AML-193 (cell line): ENCODE data around the gene CHP1.
"Not testable (repeated sequence)": the region's sequence is repeated elsewhere in the genome, so short reads cannot be mapped to it uniquely, and the experiment has no call there.

Experiments used
- DNase-seq, 2 experiments: peaks; one replicate each; lab custom pipeline; 2025; lab: John Stamatoyannopoulos, UW

Gene CHP1

DNA sequence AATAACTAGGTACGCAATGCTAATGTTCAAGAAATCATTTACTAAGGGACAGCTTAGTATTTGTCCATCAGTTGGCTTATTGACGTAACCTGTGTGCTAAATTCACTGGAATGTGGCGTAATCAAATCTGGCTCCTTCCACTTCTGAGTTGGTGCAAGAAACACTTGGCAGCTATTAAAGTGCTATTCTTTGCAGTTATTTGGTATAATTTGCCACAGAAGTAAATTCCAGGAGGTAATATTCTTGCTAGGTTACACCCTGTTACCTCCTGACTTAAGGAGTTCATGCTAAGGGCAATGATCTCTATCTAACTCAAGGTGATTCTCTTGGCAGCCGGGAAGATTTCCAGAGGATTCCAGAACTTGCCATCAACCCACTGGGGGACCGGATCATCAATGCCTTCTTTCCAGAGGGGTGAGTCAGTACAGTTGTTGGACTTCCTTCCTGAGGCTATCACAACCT is 25.5 kb downstream of the CHP1 start:
- DNase-seq: peak in 1 of 2 experiments; percentile 12

DNA sequence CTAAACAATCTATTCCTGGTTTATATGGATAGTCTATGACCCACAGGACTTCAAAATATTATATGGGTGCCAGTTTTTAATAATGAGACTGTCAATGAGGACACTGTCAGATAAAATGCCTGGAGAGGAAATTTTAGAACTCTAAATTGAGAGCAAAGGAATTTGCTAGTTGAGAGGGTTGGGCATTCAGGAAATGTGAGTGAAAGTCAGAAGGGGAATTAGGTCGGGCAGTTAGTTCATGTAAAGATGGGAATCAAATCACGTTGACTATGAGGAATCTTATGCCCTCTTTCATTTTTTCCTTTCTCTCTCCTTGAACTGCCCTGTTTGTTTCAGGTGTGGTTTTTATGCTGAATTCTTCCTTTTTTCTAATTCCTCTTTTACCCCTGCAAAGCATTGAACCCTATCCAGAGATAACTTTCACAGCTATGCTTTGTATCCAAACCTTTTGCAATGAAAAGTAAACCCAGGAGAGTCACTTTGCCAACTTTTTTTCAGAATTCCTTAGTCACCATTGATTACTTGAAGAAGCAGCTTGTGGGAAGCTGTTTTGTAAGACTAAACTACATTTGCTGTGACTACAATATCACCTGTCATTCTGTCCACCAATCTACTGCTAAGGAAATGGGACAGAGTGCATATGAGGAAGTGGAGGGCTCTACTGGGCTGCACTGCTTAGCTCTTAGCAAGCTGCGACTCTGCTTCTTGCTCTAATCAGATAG is 27.8 kb downstream of the CHP1 start:
- peak; percentile 45 to 65 for DNase-seq

DNA sequence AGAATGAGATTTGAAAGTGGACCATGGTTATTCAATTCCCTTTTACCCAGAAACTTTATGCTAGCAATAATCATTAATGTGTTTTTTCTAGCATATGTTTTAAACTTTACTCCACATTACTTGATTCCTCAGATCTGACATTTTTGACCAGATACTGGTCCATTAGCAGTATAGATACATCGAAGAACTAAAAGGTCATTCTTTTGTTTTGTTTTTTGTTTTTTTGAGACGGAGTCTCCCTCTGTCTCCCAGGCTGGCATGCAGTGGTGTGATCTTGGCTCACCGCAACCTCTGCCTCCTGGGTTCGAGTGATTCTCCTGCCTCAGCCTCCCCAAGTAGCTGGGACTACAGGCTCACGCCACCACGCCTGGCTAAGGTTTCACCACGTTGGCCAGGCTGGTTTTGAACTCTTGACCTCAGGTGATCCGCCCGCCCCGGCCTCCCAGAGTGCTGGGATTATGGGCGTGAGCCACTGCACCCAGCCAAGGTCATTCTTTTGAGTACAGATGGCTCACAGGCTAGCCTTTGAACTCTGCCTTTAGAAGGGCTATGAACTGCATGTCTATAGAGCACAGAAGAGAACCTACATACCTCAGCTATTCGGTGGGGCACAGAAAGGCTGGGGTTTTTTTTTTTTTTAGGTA is 28.6 kb downstream of the CHP1 start:
- DNase-seq: no peak

DNA sequence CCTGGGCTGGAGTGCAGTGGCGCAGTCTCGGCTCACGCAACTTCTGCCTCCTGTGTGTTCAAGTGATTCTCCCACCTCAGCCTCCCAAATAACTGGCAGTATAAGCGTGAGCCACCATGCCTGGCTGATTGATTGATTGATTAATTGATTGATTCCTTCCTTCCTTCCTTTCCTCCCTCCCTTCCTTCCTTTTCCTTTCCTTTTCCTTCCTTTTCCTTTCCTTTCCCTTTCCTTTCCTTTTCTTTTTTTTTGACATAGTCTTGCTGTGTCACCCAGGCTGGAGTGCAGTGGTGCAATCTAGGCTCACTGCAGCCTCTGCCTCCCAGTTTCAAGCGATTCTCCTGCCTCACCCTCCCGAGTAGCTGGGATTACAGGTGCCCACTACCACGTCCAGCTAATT is 29.9 kb downstream of the CHP1 start:
- DNase-seq: not testable (repeated sequence)

DNA sequence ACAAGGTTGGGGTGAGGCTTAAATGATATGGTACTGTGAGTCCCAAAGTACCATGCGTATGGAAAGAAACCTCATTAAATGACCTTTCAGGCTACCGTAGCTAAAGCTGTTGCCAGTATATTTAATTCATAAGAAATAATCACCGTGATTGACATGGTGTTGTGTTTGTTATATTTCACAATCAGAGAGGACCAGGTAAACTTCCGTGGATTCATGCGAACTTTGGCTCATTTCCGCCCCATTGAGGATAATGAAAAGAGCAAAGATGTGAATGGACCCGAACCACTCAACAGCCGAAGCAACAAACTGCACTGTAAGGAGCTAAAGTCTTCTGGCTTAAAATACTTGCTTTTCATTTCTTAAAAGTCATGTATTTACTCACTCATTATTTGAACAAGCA is 31.5 kb downstream of the CHP1 start:
- DNase-seq: no peak

DNA sequence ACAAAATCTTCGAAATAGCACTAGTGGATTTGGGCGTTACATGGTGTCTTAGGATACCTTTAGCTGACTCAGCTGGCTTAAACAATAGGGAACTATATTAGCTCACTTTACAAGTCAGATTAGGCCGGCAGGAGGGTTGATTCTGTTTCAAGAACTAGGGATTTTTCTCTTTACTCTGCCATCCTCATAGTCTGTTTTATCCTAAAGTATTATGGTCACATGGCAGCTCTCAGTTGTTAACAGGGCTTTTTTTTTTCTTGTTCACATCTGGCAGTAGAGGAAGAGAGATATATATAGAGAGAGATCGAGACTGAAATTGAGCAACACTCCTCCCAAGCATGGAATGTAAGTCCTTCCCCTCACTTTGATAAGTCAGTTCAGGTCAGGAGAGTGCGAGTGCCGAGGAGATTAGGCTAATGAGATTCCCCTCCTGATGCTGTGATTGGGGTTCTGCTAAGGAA is 32.9 kb downstream of the CHP1 start:
- DNase-seq: no peak

DNA sequence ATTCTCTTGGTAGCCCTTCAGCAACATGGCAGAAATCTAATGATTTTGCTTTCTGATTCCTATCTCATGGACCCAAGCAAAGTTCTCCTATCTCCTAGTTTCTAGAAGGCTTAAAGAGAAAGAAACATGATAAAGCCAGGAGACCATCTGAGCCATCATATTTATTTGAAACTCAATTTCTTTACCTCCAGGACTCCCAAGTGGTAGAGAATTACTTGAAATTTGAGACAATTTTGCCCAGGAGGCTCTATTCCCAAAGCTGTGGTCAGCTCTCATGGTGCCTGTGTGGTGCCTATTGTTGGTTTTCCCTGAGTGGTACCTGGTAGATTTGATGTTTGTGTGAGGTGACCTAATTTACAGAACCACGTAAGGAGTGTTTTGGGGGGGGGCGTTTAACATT is 38.8 kb downstream of the CHP1 start:
- DNase-seq: no peak

DNA sequence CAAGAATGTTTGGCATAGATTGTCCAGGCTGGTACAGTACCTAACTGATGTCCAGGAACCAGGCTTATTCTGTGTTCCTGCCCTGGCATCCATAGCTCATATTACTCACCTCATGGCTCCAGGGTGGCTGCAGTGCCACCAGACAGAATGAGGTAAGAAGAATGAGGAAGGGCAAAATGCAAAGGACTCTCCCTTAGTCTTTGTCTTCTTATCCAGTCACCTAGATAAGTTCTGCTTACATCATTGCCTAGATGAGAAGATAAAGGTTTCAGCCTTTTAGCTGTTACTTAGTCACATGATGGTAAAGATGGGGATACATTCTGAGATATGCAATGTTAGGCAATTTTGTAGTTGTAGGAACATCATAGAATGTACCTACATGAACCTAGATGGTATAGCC is 45.8 kb downstream of the CHP1 start:
- no peak for DNase-seq

DNA sequence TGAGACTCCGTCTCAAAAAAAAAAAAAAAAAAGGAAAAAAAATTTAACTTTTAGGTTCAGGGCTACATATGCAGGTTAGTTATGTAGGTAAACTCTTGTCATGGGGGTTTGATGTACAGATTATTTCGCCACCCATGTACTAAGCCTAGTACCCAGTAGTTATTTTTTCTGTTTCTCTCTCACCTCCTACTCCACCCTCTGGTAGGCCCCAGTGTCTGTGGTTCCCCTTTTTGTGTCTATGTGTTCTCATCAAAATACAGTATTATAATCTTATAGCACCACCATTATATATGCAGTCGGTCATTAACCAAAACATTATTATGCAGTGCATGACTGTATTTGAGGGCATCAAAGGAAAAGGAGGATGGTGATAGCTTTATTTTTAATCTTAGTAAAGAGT is 47.3 kb downstream of the CHP1 start:
- DNase-seq: no peak

DNA sequence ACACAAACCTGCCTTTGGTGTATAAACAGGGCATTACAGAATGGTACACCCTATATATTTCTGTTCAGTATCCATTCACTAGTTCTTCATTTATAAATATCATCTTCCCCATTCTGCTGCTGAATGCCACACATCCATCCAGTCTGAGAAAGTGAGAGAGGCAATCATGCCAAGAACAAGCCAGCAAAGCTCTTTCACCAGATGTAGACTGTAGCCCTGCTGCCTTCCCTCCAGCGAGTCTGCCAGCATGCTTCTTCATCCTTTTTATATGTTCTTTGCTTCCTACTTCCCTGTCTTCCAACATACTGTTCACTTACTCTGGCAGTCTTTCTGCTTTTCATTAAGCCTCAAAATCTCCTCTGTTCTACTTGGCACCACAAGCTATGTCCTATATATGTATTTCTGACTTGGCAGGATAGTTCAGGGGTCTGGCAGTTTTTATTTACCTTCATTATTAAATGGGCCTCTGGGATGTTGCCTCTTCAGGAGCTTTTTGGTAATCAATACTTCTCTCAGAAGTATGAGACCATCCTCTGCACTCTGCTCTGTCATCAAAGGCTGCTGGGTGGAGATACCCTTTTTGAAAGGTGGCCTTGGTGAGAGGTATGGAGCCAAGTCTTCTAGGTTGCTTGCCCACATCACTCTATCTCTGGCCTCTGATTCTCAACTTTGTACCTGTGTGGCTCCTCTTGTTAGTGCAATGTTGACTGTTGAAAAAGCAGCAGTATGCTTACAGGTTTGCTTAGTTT is 48.6 kb downstream of the CHP1 start:
- no peak for DNase-seq

DNA sequence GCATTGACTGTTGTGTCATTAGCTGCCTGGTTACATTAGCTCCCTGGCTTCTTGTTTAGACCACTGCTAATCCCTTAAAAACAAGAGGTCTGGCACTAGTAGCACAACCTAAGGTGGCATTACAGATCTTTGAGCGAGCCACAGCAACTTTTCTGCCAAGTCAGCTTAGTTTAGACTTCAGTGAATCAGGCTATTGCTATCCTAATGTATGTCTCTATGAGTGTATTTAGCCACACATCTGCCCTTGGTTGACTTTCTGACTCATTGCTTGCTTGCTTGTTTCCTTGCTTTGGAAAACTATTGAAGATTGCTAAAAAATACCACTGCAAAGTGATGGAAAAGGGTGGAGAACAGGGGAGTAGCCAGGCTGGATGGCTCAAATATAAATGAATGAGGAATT is 50.2 kb downstream of the CHP1 start:
- no peak for DNase-seq

DNA sequence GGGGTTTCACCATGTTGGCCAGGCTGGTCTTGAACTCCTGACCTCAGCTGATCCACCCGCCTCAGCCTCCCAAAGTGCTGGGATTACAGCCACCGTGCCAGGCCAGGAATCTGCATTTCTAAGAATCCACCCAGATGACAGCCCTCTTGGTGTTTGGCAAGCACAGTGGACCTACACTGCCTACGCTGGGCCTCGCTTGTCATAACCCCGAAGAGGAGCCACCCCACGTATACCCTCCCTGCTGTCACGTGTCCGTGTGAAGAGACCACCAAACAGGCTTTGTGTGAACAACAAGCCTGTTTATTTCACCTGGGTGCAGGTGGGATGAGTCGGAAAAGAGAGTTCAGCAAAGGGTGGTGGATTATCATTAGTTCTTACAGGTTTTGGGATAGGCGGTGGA is 51.4 kb downstream of the CHP1 start:
- DNase-seq: not testable (repeated sequence)

DNA sequence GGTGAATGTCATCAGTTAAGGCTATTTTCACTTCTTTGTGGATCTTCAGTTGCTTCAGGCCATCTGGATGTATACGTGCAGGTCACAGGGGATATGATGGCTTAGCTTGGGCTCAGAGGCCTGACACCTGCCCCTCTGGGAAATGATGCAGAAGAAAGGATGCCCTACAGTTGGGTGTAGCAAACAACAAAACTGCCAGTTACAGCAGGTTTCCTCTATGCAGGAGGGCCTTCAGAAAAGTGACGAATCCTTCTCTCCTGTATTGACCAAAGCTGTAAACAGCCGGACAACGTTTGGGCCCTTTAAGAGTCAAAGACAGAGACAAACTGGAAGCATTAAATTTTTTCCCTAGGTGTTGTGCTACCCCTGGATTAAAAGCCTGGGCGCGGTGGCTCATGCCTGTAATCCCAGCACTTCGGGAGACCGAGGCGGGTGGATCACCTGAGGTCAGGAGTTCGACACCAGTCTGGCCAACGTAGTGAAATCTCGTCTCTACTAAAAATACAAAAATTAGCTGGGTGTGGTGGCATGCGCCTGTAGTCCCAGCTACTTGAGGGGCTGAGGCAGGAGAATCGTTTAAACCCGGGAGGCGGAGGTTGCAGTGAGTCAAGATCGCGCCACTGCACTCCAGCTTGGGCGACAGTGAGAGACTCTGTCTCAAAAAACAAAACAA is 52.0 kb downstream of the CHP1 start:
- DNase-seq: not testable (repeated sequence)

DNA sequence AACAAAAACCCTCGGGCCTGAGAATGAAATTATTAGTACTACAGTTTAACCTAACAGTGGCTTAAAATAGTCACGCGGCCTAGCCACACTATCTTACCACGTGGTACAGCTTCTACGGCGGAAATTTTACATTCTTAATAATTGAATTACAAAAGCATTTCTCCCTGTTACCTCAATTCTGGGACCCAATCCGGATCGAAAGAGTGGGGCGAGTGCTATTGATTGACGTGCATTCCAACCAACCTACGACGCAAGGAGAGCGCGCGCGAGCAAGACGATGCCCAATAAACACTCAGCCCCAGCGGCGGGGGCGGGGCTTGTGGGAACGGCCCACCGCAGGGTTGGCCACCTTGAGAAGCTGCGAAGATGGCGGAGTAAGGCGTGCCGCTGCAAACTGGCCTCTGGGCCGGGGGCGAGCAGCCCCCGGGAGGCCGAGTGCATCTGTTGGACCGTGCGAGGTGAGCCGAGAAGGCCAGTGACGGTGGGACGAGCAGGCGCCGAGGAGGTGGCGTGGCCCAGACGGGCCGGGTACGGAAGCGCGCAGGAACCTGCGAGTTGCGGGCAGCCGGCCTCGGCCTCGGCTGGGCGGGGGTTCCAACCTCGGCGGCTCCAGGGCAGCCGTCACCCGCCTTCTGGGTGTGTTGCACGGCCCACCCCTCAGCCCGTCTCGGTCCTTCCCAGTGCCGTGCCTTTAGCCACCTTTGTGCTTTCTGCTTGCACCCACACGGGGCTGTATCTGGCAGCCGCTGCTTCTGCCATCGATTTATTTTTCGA is 52.8 kb downstream of the CHP1 start:
- peak; percentile 98 to 99 for DNase-seq

DNA sequence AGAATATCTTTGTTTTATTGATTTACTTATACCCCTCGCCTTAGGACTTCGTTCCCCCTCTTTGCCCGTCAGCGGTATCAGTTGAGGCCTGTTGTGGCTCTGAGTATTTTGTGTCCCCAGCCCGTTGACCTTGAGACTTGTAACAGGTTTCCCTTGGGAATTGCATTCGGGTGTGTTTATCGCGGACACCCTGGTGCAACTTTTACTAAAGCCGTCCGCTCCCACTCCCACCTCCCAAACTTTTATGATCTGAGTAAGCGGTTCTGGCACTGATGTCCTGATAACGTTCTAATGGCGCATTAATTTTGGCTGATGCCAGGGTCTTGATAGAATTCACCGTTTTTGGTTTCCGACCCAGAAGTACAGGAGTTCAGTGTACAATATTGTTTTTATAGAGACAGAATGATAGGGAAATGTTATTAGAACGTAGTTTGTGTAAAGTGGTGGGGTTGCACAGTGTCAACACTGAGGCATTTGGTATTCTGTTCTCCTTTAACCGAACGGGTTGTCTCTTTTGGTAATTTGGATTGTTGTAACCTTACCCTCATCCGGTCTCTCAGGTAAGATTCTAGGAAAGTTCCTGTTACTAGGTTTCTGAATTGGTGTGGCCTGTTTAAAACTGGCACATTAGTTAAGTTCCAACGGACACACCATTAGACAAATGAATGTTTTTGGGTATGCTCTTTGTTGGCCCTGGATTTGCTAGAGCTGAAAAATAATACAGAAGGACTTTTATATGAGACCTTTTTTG is 53.5 kb downstream of the CHP1 start:
- DNase-seq: no peak

DNA sequence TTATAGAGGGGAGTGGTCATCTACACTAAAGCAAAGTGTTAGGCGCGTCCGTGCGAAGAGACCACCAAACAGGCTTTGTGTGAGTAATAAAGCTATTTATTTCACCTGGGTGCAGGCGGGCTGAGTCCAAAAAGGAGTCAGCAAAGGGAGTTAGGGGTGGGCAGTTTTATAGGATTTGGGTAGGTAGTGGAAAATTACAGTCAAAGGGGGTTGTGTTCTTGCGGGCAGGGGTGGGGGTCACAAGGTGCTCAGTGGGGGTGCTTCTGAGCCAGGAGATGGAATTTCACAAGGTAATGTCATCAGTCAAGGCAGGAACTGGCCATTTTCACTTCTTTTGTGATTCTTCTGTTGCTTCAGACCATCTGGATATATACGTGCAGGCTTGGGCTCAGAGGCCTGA is 54.2 kb downstream of the CHP1 start:
- DNase-seq: no peak

DNA sequence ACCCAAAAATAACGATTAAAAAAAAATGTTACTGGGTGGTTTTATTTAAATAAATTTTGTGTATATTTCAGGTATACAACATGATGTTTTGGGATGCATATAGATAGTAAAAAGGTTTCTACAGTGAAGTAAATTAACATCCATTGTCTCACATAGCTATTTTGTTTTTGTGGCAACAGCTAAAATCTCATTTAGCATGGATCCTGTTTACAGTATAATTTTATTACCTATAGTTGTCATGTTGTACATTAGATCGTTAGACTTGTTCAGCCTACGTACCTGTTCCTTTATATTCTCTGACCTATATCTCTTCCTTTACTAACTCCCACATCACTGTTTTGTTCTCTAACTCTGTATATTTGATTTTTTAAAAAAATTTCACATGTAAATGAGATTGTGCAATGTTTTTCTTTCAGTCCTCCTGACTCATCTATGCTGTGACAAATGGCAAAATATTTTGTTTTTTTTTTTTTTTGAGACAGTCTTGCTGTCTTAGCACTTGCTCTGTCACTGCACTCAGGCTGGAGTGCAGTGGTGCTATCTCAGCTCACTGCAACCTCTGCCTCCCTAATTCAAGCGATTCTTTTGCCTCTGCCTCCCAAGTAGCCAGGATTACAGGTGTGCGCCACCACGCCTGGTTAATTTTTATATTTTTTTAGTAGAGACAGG is 55.7 kb downstream of the CHP1 start:
- peak; percentile 18 to 38 for DNase-seq

DNA sequence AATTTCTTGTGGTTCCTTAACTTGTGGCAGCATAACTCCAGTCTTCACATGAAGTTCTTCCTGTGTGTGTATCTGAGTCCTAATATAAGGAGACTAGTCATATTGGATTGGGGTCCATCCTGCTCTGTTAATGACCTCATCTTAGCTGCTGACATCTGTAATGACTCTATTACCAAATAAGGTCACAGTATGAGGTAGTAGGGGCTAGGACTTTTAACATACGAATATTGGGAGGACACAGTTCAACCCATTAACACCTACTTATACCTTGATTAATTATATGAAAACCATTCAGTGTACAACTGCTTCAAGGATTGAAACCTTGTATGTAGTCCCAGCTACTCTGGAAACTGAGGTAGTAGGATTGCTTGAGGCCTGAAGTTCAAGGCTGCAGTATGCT is 57.4 kb downstream of the CHP1 start:
- no peak for DNase-seq

DNA sequence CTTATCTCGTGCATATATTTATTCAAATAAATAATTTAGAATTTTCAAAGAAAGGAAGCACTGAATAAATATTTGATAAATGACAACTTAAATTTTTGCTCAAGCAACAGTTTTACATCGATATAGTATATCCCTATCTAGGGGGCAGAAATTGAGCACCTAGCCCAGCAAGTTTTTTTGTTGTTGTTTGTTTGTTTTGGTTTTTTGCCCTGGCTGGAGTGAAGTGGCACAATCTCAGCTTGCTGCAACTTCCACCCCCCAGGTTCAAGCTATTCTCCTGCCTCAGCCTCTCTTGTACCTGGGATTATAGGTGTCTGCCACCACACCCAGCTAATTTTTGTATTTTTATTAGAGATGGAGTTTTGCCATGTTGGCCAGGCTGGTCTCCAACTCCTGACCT is 58.9 kb downstream of the CHP1 start:
- DNase-seq: no peak

DNA sequence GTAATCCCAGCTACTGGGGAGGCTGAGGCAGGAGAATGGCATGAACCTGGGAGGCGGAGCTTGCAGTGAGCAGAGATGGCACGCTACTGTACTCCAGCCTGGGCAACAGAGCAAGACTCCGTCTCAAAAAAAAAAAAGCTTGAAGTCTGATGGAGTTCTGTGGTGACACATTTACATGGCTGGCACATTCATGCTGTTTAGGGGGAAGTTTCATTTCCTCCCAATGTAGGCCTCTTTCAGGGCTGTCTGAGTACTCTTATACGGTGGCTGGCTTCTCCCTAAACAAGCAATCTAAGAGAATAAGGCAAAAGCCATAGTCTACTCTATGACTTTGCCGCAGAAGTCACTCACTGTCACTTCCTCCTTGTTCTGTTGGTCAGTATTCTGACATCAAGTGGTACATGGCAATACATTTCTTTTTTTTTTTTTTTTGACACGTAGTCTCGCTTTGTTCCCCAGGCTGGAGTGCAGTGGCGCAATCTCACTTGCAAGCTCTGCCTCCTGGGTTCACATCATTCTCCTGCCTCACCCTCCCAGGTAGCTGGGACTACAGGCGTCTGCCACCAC is 60.1 kb downstream of the CHP1 start:
- DNase-seq: peak; percentile 18 to 23
